Stimulated activated CD4-positive, alpha-beta T cell treated with anti-CD3 and anti-CD28 coated beads, Interleukin-1b, Interleukin-23, amount 100 ng/mL, for 4 hours (primary cell): ENCODE measurements around the gene AUTS2.

Experiments used
- DNase-seq, 2 donors: peaks; one replicate each; pipeline ENCODE4 v3.0.0-alpha.2; 2020; ENCODE audit warnings: low read depth in 2 of 2

The AUTS2 gene

DNA sequence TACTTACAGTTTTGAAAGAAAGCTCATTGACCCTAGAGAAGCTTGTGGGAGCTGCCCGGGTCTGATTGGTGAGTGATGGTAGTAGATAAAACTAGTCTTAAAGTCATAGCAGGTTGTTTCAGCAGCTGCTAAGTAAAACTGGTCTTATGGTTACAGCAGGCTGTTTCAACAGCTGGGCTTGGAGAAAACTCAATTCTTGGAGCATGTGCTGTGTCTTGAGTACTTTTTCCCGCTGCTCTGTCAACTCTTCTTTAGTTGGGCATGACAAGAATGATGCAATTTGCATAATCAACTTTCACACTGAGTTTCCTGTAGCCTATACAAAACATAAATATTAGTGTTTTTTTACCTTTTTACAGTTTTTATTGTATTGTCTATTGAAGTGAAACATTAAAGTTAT lies 707.9 kb downstream of the AUTS2 start:
- DNase-seq: no peak

GRCh38 chr7:70307544-70308106 lies 709.4 kb downstream of the AUTS2 start:
- DNase-seq: no peak

DNA sequence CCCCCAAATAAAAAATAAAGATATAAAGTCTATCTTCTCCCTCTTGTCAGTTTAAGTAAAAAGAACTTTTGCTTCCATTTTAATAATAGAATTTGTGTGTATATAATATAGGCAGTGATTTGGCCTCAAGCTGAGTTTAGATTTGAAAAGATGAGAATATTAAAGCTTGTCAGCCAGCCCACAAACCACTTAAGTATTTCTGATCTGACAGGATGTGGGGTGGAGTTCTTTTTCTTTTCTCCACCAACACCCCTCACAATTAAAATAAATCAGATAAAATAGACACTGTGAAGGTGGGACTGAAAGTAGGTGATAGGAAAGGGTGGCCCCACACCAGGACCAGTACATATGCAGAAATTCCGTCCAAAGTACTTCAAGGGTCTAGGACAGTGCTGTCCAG lies 714.1 kb downstream of the AUTS2 start:
- no peak for DNase-seq

DNA sequence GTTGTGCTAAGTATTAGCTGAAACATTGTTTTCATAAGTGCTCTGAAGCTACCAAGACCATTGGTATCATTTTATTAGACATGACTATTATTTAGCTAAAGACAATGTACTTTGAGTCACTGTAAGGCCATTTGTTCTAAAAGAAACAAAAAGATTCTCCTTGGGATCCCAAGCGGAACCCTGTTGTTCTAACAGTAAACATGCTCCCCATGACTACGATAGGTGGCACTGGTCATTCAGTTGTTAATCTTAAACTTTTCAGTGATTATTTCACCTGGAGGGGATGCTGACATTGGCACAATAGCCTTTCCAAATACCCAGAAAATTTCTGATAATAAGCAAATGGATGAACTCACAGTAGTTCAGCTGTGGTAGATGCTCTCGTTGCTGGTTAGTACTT lies 715.0 kb downstream of the AUTS2 start:
- DNase-seq: no peak

- DNase-seq: no peak
These were observed 715.4 kb downstream of the AUTS2 start for GRCh38 chr7:70313687-70314086.

DNA sequence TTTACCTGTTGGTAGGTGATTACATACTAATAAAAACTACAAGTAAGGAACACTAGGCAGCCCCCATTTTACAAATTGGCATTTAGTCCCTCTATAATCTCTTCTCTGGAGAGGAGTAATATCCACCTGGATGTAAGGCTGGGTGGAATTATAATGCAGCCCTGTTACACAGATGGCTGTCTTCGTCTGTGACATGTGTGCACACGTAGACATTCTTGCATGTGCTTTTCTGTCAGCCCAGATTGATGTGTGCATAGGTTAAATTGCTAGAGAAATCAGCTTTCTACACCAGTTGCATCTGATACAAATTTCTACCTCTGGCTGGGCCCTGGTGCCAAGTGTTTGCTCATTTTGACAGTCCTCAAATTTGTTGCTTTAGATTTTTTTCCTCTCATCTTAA lies 715.9 kb downstream of the AUTS2 start:
- DNase-seq: no peak

DNA sequence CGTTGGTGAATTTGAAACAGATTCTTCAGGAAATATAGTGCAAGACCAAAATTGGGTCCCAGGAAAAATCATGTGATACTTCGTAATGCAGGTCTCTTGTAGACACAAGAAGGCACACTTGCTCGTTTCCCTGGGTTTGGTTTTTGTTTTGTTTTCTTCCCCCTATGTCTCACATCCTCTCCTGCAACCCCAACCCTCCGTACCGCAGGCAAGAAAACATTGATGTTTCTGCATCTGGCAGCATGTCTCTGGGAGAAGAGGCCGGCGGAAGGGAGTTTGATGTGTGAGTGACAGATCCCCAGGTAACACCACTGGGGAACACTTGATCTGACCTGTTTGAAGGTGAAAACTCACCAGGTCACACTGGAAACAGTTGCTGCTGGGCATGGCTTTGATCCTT lies 718.5 kb downstream of the AUTS2 start:
- DNase-seq: no peak

GRCh38 chr7:70317356-70317755 lies 719.1 kb downstream of the AUTS2 start:
- no peak for DNase-seq

DNA sequence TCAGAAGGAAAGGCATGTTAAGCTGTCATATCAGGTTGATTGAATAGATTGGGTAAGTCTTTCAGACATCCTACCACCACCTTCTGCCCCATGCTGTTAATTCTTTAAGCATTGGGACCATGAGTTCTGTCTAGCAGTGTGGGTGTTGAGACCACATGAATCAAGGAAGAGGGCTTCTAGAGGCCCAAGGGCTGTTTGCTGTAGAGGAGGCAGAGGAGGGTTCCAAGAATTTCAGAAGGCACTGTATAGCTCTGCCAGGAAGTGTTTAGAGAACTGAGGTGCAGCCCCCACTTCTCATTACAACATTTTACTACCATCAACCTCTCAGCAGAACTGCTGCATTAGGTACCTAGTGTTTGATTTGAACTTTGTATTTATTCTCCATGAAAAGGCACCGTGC lies 720.2 kb downstream of the AUTS2 start:
- no peak for DNase-seq

GRCh38 chr7:70319057-70319456 lies 720.8 kb downstream of the AUTS2 start:
- no peak for DNase-seq

- no peak for DNase-seq
These were observed 722.8 kb downstream of the AUTS2 start for GRCh38 chr7:70321016-70321590.

GRCh38 chr7:70322856-70323255 lies 724.6 kb downstream of the AUTS2 start:
- no peak for DNase-seq

GRCh38 chr7:70325509-70326101 lies 727.3 kb downstream of the AUTS2 start:
- no peak for DNase-seq

DNA sequence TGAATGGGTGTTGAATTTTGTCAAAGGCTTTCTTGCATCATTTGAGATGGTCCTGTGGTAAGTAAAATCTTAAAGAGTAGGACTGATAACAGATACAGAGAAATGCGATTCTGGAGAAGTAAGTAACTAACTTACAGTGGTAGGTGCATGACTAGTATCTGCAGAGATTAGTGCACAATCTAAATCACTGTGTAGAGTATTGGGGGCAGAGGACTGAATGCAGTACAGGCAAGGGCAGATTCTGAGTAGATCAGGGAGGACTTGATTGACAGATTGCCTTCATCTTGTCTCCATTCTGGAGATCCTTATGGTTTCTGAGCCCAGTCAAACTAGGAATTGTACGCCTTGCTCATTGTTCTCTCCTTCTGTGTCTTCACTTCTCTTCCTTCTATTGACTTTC lies 736.0 kb downstream of the AUTS2 start:
- no peak for DNase-seq

DNA sequence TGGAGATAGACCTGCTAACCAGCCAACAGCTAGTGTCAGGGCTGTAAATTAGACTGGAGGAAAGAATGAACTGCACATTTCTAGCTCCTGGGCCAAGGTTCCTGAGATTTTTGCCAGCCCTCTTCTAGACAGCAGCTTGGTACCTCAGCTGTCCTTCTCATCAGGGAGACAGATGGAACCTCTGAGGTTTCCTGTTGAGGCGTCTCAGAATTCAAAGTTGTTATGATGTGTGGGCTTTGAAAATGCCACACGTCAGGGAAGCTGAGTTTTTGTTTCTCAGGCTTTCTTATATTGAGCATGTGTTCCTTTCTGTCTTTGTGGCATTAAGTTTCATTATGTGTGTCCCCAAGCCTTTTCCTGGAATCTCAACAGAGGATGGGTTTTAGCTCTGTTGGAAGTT lies 736.6 kb downstream of the AUTS2 start:
- no peak for DNase-seq

DNA sequence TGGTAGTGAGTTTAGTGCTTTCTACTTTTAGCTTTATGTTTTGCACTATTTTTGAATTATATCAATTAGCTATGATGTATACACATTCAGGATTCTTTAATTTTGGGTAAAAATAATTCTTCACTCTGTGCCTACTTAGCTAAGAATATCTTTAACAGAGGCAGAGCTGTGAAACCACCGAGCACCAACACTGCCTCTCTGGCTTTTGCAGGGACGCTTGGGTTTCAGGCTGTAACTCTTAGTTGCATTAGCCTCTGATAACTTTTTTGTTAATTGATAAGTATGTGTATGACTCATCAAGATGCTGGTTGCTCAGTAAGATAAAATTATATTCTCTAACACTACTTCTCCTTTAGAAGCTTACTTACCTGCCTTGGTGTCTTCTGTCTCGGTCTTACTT lies 738.3 kb downstream of the AUTS2 start:
- DNase-seq: no peak

DNA sequence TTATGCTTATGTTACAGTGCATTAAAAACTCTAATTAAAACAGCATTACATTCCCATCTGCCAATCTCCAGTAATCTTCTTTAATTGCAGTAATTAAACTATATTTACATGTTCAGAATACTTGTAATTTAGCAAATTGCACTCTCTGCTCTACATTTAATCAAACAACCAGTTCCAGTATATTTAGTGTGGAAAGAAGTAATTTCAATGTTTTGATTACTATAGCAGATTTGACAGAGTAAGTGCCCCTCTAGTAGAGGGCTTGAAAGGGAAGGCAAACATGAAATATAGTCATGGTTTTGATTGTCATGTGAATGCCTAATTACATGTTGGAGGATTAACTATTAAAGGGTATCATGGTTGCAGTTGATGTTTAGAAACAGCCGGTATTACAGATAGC lies 739.7 kb downstream of the AUTS2 start:
- DNase-seq: no peak

DNA sequence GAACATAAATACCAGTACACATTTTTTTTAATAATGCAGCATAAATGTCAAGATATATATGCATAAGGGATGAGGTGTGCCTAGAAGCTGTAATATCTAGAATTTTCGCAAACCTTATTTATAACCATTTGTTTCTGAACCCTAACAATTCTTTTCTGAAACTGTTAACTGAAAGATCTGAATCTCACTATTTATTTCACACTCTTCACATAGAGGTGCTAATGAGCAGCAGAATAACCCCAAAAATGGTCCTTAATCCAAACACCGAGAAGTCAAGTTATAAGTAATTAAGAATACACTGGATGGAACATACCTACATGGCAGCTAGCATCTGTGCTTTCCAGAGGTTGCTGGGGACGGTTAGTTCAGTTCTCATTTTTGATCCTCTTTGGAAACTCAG lies 742.0 kb downstream of the AUTS2 start:
- DNase-seq: no peak

- no peak for DNase-seq
These were observed 743.2 kb downstream of the AUTS2 start for GRCh38 chr7:70341446-70341845.

DNA sequence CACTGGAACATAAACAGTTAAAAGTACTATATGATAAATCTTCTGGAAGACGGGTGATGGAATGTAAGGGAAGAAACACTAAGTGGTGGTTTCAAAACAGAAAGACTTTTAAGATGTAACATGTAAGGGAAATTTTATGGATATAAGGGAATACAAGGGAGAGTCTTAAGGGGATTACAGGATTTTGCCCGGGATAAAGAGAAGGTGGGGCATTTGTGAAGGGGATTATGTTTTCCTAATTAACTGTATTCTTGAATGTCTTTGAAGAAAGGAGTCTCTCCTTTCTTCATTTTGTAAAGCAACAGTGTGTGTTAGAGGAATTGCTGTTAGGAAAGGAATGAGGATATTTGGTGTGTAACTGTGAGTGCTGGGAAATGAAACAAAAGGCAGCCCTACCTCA lies 745.2 kb downstream of the AUTS2 start:
- no peak for DNase-seq

GRCh38 chr7:70344726-70345125 lies 746.5 kb downstream of the AUTS2 start:
- DNase-seq: no peak

- no peak for DNase-seq
These were observed 748.7 kb downstream of the AUTS2 start for GRCh38 chr7:70346844-70347462.

GRCh38 chr7:70347463-70348254 lies 749.4 kb downstream of the AUTS2 start:
- no peak for DNase-seq
